Erythroblast (primary cell): ENCODE results near the gene INF2.
"Not testable (repeated sequence)": the region's sequence is repeated elsewhere in the genome, so short reads cannot be mapped to it uniquely, and the experiment has no call there.

Experiments
- GATA1 ChIP-seq: IDR thresholded peaks from 2 replicates; pipeline ENCODE4 v1.6.1; 2011; ENCODE audit warnings: low read depth, mild to moderate bottlenecking, control low read depth, low read length, moderate library complexity
- POLR2A ChIP-seq: IDR thresholded peaks from 2 replicates; pipeline ENCODE4 v1.6.1; 2011; ENCODE audit warnings: mild to moderate bottlenecking, low read length

GRCh38 chr14:104672119-104672518 is 17.3 kb upstream of the INF2 start:
- TF ChIP-seq POLR2A, GATA1: not testable (repeated sequence)
